Tibial nerve (tissue), 4 donors: ENCODE results near the gene LRRTM4. TPM values are rescaled to one million over a fixed set of nuclear protein-coding genes. Genes with fewer than 3 reads are reported as not detected.
A peak's percentile ranks its signal among the peaks of the same experiment; 100 is the strongest.

Experiments
- DNase-seq, 2 donors: peaks; one replicate each; pipeline ENCODE4 v3.0.0-alpha.2; 2019; ENCODE audit warnings: low spot score in 2 of 2
- H3K27ac ChIP-seq, 4 donors: fragments of 200-600 bp; sonication (generic) in 3 of 4; one replicate each; pipeline ENCODE4 v1.5.1; 2017 to 2019; ENCODE audit warnings: mild to moderate bottlenecking in 1 of 4
- H3K27me3 ChIP-seq, 2 donors: fragments of 200-600 bp; sonication (generic) in 1 of 2; one replicate each; pipeline versions ENCODE4 v1.5.1 to v1.6.0; 2017 to 2019
- H3K36me3 ChIP-seq, 3 donors: fragments of 200-600 bp; sonication (generic); one replicate each; pipeline ENCODE4 v1.5.1; 2018 to 2019
- H3K4me1 ChIP-seq, 4 donors: fragments of 200-600 bp; sonication (generic) in 3 of 4; one replicate each; pipeline ENCODE4 v1.5.1; 2017 to 2019
- H3K4me3 ChIP-seq, 4 donors: fragments of 200-600 bp; sonication (generic) in 3 of 4; one replicate each; pipeline ENCODE4 v1.5.1; 2017 to 2019; ENCODE audit warnings: mild to moderate bottlenecking in 1 of 4, moderate library complexity in 1 of 4
- H3K9me3 ChIP-seq, 4 donors: fragments of 200-600 bp; sonication (generic) in 3 of 4; one replicate each; pipeline ENCODE4 v1.5.1; 2017 to 2019
- EP300 ChIP-seq, 2 donors: sonication (generic); formaldehyde crosslinking; IDR thresholded peaks; one replicate each; pipeline ENCODE4 v1.6.1; 2017; ENCODE audit warnings: antibody characterized with exemption in 2 of 2, mild to moderate bottlenecking in 1 of 2
- POLR2A ChIP-seq, 2 donors: fragments of 450-650 bp; IDR thresholded peaks; one replicate each; pipeline ENCODE4 v1.6.1; 2017; ENCODE audit warnings: antibody characterized with exemption in 2 of 2, mild to moderate bottlenecking in 2 of 2, moderate library complexity in 2 of 2
- WGBS, 2 donors: methylation state at CpG; one replicate each; pipeline ENCODE4 v1.1.5; 2018; 5-methylcytosine and 5-hydroxymethylcytosine counted together
- total RNA-seq, 4 donors: library from RNA; depleted of rRNA; stranded (reverse); fragments of >200 nt; gene quantifications; one replicate each; pipeline ENCODE4 v1.1.0, GENCODE V29; 2016
- TF ChIP-seq, protein P1 (sequence below), 5 experiments: fragments of 200-600 bp in 3 of 5; fragments of 450-650 bp in 2 of 5; sonication (generic) in 3 of 5; IDR thresholded peaks; one replicate each; pipeline ENCODE4 v1.5.1; 2016 to 2019; ENCODE audit warnings: antibody characterized with exemption in 5 of 5, mild to moderate bottlenecking in 3 of 5, moderate library complexity in 2 of 5

The LRRTM4 gene
- total RNA-seq, 4 donors from 2014 or later: 2.9 to 8.1 (median 7.6) TPM

GRCh38 chr2:77013457-77013856, 508.7 kb downstream of the LRRTM4 start:
- peaks cover 0 to 4% (median 0%) of the 10 kb centered on the region in 4 donors for H3K4me1 ChIP-seq
- WGBS, 2 donors: 52 to 57% methylated on average over 2 of the region's 2 CpGs
- no peaks in the 10 kb centered on the region for H3K9me3 ChIP-seq
- DNase-seq: no peak
- no peaks in the 10 kb centered on the region for H3K27me3 ChIP-seq
- no peak overlapping the region for H3K27ac ChIP-seq
- no peak overlapping the region for H3K4me3 ChIP-seq
- H3K36me3 ChIP-seq: no peaks in the 10 kb centered on the region
- TF ChIP-seq, protein P1, sequence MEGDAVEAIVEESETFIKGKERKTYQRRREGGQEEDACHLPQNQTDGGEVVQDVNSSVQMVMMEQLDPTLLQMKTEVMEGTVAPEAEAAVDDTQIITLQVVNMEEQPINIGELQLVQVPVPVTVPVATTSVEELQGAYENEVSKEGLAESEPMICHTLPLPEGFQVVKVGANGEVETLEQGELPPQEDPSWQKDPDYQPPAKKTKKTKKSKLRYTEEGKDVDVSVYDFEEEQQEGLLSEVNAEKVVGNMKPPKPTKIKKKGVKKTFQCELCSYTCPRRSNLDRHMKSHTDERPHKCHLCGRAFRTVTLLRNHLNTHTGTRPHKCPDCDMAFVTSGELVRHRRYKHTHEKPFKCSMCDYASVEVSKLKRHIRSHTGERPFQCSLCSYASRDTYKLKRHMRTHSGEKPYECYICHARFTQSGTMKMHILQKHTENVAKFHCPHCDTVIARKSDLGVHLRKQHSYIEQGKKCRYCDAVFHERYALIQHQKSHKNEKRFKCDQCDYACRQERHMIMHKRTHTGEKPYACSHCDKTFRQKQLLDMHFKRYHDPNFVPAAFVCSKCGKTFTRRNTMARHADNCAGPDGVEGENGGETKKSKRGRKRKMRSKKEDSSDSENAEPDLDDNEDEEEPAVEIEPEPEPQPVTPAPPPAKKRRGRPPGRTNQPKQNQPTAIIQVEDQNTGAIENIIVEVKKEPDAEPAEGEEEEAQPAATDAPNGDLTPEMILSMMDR (IDR thresholded peaks at IDR 0.05): no peak
- TF ChIP-seq EP300 (IDR thresholded peaks at IDR 0.05) (no peak), POLR2A (IDR thresholded peaks at IDR 0.05) (no peak)

GRCh38 chr2:77009307-77009706, 512.9 kb downstream of the LRRTM4 start:
- H3K27me3 ChIP-seq: no peaks in the 10 kb centered on the region
- 50 to 58% methylated on average over 3 of the region's 3 CpGs for WGBS, 2 donors
- H3K4me1 ChIP-seq: peaks cover 0 to 7% (median 0%) of the 10 kb centered on the region in 4 donors
- no peaks in the 10 kb centered on the region for H3K9me3 ChIP-seq
- H3K36me3 ChIP-seq: no peaks in the 10 kb centered on the region
- TF ChIP-seq POLR2A (IDR thresholded peaks at IDR 0.05) (no peak), EP300 (IDR thresholded peaks at IDR 0.05) (no peak)
- TF ChIP-seq, protein P1 (IDR thresholded peaks at IDR 0.05): no peak
- H3K4me3 ChIP-seq: no peak overlapping the region
- H3K27ac ChIP-seq: peak overlapping the region in 1 of 4 donors; percentile 57
- DNase-seq: no peak

DNA sequence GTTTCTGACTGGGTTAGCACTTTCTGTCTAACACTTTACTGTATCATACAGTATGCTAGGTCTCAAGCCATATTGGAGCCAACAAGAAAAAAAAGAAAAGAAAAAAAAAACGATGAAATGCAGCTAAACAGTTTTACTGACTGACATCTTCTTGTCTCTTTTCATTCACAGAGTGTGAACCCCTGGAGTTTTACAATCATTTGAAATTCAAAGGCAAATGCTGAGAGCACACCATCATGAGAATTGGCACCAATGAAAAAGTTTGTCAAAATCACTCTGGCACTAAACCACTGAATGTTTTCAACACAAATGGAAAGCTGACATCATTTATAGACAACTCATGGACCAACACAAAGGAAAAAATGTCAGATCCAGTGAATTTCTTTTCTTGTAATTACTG, 513.3 kb downstream of the LRRTM4 start:
- Histone ChIP-seq H3K4me3 (no peak overlapping the region), H3K4me1 (peaks cover 0 to 7% (median 0%) of the 10 kb centered on the region in 4 donors), H3K9me3 (no peaks in the 10 kb centered on the region), H3K36me3 (no peaks in the 10 kb centered on the region), H3K27ac (peak overlapping the region in 2 of 4 donors; percentile 57 to 71), H3K27me3 (no peaks in the 10 kb centered on the region)
- TF ChIP-seq POLR2A (IDR thresholded peaks at IDR 0.05): no peak
- no peak for TF ChIP-seq EP300 (IDR thresholded peaks at IDR 0.05)
- TF ChIP-seq, protein P1 (IDR thresholded peaks at IDR 0.05): no peak
- no peak for DNase-seq
- WGBS, 2 donors: 5 to 12% methylated on average over 1 of the region's 1 CpG

GRCh38 chr2:77007686-77008085, 514.5 kb downstream of the LRRTM4 start:
- Histone ChIP-seq H3K27me3 (no peaks in the 10 kb centered on the region), H3K9me3 (no peaks in the 10 kb centered on the region), H3K4me1 (peaks cover 0 to 7% (median 0%) of the 10 kb centered on the region in 4 donors), H3K36me3 (no peaks in the 10 kb centered on the region), H3K4me3 (no peak overlapping the region), H3K27ac (peak overlapping the region in 2 of 4 donors; percentile 7 to 71)
- 16 to 19% methylated on average over 2 of the region's 2 CpGs for WGBS, 2 donors
- DNase-seq: no peak
- TF ChIP-seq POLR2A (IDR thresholded peaks at IDR 0.05) (no peak), EP300 (IDR thresholded peaks at IDR 0.05) (no peak)
- TF ChIP-seq, protein P1 (IDR thresholded peaks at IDR 0.05): no peak

- TF ChIP-seq, protein P1 (IDR thresholded peaks at IDR 0.05): no peak
- TF ChIP-seq EP300 (IDR thresholded peaks at IDR 0.05): no peak
- TF ChIP-seq POLR2A (IDR thresholded peaks at IDR 0.05): no peak
- no peak overlapping the region for H3K4me3 ChIP-seq
Measured at GRCh38 chr2:77005522-77005921, 516.7 kb downstream of the LRRTM4 start.

More at GRCh38 chr2:77005522-77005921, 516.7 kb downstream of the LRRTM4 start:
- H3K27ac ChIP-seq: no peak overlapping the region
- no peaks in the 10 kb centered on the region for H3K36me3 ChIP-seq
- 98 to 100% methylated on average over 2 of the region's 2 CpGs for WGBS, 2 donors
- peaks cover 0 to 7% (median 0%) of the 10 kb centered on the region in 4 donors for H3K4me1 ChIP-seq
- no peaks in the 10 kb centered on the region for H3K27me3 ChIP-seq
- no peak for DNase-seq
- no peaks in the 10 kb centered on the region for H3K9me3 ChIP-seq
